ENCODE data around the gene RNF157. TPM values are rescaled to one million over a fixed set of nuclear protein-coding genes. Genes with fewer than 3 reads are reported as not detected.
A peak's percentile ranks its signal among the peaks of the same experiment; 100 is the strongest.

RNF157 gene
- total RNA-seq, 1 experiment from 2014 or later: 18.2 TPM

- in situ Hi-C loops (cut with HindIII; ENCODE audit: low pct_unique_long_range_greater_than_20kb, low sequenced_read_pairs): no loop called here
- DNase-seq (ENCODE audit: low read depth): no peak
Measured at GRCh38 chr17:76140661-76141211, 99.6 kb downstream of the RNF157 start.

GRCh38 chr17:76139801-76140660 lies 100.3 kb downstream of the RNF157 start:
- in situ Hi-C loops (cut with HindIII; ENCODE audit: low pct_unique_long_range_greater_than_20kb, low sequenced_read_pairs): no loop called here
- no peak for DNase-seq (ENCODE audit: low read depth)

GRCh38 chr17:76138896-76139752 lies 101.2 kb downstream of the RNF157 start:
- in situ Hi-C loops (cut with HindIII; ENCODE audit: low pct_unique_long_range_greater_than_20kb, low sequenced_read_pairs): no loop called here

GRCh38 chr17:76138234-76138895 lies 101.9 kb downstream of the RNF157 start:
- in situ Hi-C loops (cut with HindIII; ENCODE audit: low pct_unique_long_range_greater_than_20kb, low sequenced_read_pairs): no loop called here
- DNase-seq (ENCODE audit: low read depth): peak; percentile 71

More at GRCh38 chr17:76138896-76139752, 101.2 kb downstream of the RNF157 start:
- no peak for DNase-seq (ENCODE audit: low read depth)

DNA sequence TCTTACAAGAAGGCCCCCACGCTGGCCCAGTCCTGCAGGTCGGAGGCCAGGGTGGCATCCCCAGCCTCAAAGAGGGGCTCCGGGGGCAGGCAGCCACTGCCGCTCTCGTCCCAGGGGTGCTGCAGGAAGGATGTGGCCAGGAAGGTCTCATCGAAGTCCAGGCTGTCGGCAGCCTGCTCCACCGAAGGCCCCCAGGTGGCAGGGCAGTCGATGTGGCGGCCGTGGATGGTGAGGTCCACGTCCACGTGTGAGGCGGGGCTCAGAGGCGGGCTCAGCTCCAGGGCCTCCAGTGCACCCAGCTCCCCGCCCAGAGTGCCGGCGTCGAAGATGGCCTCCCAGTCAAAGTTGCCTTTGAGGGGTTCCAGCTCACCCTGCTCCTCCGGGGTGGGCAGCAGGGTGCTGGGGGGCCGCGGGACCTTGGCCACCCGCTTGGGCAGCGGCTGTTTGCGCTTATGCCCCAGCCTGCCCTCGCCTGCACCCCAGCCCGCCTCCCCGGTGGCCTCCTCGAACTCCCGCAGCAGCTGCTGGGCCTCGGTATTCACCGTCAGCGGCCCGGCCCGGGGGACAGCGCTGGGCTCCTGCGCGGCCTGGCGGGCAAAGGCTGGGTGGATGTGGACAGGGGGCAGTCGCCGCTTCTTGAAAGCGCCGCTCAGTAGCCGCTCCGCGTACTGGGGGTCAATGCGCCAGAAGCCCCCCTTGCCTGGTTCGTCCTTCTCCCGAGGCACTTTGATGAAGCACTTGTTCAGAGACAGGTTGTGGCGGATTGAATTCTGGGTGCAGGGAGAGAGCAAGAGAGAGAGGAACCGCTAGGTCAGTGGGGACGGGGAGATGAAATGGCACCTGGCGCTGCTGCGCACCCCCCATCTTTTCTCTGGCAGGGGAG lies 102.7 kb downstream of the RNF157 start:
- no peak for DNase-seq (ENCODE audit: low read depth)
- in situ Hi-C loops (cut with HindIII; ENCODE audit: low pct_unique_long_range_greater_than_20kb, low sequenced_read_pairs): no loop called here

GRCh38 chr17:76137001-76137350 lies 103.3 kb downstream of the RNF157 start:
- no peak for DNase-seq (ENCODE audit: low read depth)
- in situ Hi-C loops (cut with HindIII; ENCODE audit: low pct_unique_long_range_greater_than_20kb, low sequenced_read_pairs): no loop called here

DNA sequence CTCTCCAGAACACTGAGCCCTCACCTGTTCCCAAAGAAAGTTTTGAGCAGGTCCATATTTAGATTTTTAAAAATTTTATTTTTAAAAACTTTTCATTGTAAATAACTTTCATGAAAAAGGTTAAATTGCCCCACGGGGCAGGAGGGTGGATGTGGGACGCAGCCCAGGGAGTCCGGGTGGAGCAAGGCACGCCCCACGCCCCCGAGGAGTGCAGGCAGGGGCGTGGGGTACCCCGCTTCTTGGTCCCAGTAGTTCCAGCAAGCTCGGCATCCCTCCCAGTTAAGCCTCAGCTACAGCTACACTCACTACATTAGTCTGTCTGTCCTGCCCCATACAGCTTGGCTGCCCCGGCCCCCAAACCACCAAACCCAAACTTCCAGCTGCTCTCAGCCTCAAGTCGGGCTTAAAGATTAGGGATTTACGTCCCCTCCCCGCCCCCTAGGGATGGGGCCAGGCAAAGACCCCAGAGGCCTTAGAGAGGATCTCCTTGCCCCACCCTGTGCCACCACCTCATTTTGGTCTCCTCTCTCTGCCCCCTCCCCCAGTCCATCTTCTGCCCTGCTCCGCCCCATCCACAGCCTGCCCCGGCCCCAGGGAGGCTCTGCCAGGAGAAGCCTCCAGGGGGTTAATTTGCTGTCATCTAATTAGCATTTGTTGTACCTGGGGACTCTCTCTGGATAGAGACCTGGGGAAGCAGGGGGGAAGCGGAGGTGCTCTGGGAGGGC lies 103.9 kb downstream of the RNF157 start:
- in situ Hi-C loops (cut with HindIII; ENCODE audit: low pct_unique_long_range_greater_than_20kb, low sequenced_read_pairs): no loop called here
- DNase-seq (ENCODE audit: low read depth): no peak

- no peak for DNase-seq (ENCODE audit: low read depth)
- in situ Hi-C loops (cut with HindIII; ENCODE audit: low pct_unique_long_range_greater_than_20kb, low sequenced_read_pairs): no loop called here
Measured at GRCh38 chr17:76135810-76136188, 104.5 kb downstream of the RNF157 start.

DNA sequence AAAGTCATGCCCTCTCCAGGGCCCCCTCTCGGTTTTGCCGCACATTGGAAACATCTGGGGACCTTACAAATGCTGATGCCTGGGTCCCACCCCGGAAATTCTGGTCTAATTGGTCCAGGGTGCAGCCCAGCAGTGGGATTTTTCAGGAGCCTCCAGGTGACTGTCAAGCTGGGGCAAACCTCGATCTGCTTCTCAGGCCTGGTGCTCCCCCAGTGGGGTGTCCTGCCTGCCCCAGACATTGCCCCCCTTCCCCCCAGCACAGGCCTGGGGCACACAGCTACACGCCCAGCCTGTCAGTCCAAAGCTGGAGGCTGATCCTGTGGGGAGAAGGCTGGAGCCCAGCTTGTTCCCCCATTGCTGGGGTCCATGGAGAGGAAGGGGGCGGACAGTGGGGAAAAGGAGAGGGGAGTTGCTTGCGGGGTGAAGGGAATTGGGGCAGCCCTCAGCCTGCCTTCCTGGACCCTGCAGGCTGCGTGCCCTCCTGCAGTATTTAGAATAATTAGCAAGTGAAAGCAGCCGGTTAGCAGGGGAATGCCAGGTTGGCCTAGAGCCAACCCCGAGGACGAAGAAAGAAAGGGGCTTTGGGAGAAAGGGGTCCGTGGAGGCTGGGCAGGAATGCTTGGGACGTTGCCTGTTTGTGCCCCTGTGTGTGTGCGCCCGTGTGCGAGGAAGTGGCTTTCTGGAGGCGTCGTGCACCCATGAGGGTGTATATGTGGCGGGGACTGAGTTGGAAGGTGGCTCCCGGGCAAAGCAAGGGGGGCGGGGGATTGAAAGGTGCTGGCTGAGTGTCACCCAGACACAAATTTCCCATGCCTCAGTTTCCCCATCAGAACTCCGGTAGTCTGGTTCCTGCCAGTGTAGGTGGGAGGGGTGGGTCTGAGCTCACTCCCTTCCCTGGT lies 105.1 kb downstream of the RNF157 start:
- in situ Hi-C loops (cut with HindIII; ENCODE audit: low pct_unique_long_range_greater_than_20kb, low sequenced_read_pairs): no loop called here
- DNase-seq (ENCODE audit: low read depth): no peak

DNA sequence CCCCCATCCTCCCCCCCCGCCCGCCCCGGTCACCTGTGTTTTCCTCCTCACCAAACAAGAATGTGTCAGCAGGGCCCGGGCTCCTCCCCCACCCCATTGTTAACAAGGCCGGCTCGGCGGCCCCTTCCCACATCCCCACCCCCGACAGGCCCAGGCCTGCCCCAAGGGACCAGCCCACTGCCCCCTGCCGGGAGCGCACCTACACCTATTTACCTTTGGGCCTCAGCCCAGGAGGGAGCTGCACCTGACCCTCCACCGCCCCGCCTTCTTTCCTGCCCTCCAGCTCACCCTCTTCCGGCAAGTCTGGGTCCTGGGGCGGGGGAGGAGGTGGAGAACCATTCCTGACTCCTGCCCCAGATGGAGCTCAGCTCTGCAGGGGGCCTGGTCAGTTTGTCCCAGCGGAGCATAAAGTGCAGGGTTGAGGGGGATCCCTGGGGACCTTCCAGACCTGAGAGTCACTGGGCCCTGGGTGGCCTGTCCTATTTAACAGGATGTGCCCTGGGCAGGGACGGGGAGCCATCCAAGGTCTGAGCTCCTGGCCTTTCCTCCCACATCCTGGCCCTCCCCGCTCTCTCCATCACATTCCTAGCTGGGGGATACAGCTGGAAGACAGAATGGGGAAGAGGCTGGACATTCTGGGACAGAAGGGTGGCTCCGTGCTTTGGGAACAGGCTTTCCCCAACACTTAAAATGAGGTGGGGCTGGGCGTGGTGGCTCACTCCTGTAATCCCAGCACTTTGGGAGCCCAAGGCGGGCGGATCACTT lies 107.5 kb downstream of the RNF157 start:
- DNase-seq (ENCODE audit: low read depth): no peak
- in situ Hi-C loops (cut with HindIII; ENCODE audit: low pct_unique_long_range_greater_than_20kb, low sequenced_read_pairs): no loop called here

- in situ Hi-C loops (cut with HindIII; ENCODE audit: low pct_unique_long_range_greater_than_20kb, low sequenced_read_pairs): no loop called here
- no peak for DNase-seq (ENCODE audit: low read depth)
Measured at GRCh38 chr17:76131692-76132573, 108.4 kb downstream of the RNF157 start.

DNA sequence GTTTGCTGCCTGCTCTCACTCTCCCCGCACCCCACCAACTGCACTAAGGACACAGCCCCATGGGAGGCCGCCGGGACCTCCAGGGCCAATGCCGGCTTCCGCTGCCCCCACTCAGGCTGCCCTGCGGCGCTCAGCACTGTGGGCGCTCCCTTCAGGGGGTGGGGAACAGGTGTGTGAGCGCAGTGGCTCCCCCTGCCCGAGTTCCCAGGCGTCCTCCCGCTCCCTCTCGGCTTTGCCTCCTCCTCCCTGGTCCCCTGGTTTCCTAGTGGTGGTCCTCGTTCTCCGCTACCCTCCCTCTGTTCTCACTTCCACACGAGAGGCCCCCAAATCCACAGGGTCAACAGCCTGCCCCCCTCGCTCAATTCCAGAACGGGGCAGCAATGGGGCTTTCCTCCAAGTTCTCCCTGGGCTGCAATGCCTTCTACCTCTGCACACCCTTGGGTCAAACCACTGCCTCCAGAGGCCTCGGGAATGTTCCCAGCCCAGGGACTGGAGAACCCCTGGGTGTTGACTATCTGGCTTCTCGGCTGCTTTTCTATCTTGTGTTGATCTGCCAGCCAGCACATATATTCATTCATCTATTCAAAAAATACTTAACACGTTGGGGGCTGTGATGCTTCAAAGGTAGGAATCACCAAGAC lies 109.1 kb downstream of the RNF157 start:
- no peak for DNase-seq (ENCODE audit: low read depth)
- in situ Hi-C loops (cut with HindIII; ENCODE audit: low pct_unique_long_range_greater_than_20kb, low sequenced_read_pairs): no loop called here

DNA sequence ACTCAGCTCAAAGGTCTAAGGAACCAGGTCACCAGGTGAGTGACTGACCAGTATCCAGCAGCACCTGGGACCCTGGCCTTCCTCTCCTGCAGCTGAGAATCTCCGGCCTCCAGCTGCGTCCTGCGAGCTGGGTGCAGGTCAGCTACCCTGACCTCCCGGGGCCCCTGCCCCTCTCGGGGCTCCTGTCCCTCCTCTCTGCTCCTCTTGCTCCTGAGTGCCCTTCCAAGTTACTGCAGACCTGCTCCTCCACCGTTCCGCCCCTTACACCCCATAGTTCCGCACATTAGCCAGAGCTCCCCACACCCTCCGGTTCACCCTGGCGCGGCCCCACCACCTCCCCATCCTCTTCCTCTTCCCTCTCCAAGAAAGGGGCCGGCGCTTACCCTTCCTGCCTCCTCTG lies 109.8 kb downstream of the RNF157 start:
- in situ Hi-C loops (cut with HindIII; ENCODE audit: low pct_unique_long_range_greater_than_20kb, low sequenced_read_pairs): no loop called here

GRCh38 chr17:76125922-76126321 lies 114.4 kb downstream of the RNF157 start:
- no peak for DNase-seq (ENCODE audit: low read depth)
- in situ Hi-C loops (cut with HindIII; ENCODE audit: low pct_unique_long_range_greater_than_20kb, low sequenced_read_pairs): no loop called here

More for the DNA sequence above, 109.8 kb downstream of the RNF157 start:
- no peak for DNase-seq (ENCODE audit: low read depth)
